ENCODE measurements around the gene IFT88. TPM values are rescaled to one million over a fixed set of nuclear protein-coding genes. Genes with fewer than 3 reads are reported as not detected.

The IFT88 gene
- total and polyA plus RNA-seq, 4 donors, result 3.4 to 19.1 (median 13.0) TPM

GRCh38 chr13:20592606-20593005, 25.6 kb downstream of the IFT88 start:
- H3K27me3 ChIP-seq (ENCODE audit: control insufficient read depth in 1 of 2, insufficient read depth in 2 of 2, low read length in 1 of 2), result no peaks in the 10 kb centered on the region
- intact Hi-C loops (cut with DNase I), result no loop called here
- H3K36me3 ChIP-seq (ENCODE audit: control insufficient read depth in 1 of 2, insufficient read depth in 2 of 2, low read length in 1 of 2), result peaks cover 0 to 2% of the 10 kb centered on the region in 2 donors
- H3K27ac ChIP-seq (ENCODE audit: low read depth in 1 of 2, low read length in 2 of 2), result no peak overlapping the region
- 86 to 94% methylated on average over 4 of the region's 4 CpGs for WGBS, 2 donors
- no peaks in the 10 kb centered on the region for H3K9me3 ChIP-seq (ENCODE audit: control insufficient read depth, low read length)
- H3K4me1 ChIP-seq (ENCODE audit: control insufficient read depth in 1 of 2, insufficient read depth in 2 of 2, low read length in 2 of 2), result no peaks in the 10 kb centered on the region
- DNase-seq (no peak), ATAC-seq (ENCODE audit: low FRiP score) (no peak)
- no peak overlapping the region for H3K4me3 ChIP-seq (ENCODE audit: low read length in 2 of 2)

- intact Hi-C loops (cut with DNase I), result no loop called here
- Histone ChIP-seq H3K4me3 (ENCODE audit: low read length in 2 of 2) (no peak overlapping the region), H3K4me1 (ENCODE audit: control insufficient read depth in 1 of 2, insufficient read depth in 2 of 2, low read length in 2 of 2) (no peaks in the 10 kb centered on the region), H3K9me3 (ENCODE audit: control insufficient read depth, low read length) (no peaks in the 10 kb centered on the region), H3K27me3 (ENCODE audit: control insufficient read depth in 1 of 2, insufficient read depth in 2 of 2, low read length in 1 of 2) (no peaks in the 10 kb centered on the region), H3K27ac (ENCODE audit: low read depth in 1 of 2, low read length in 2 of 2) (no peak overlapping the region), H3K36me3 (ENCODE audit: control insufficient read depth in 1 of 2, insufficient read depth in 2 of 2, low read length in 1 of 2) (peaks cover 0 to 2% of the 10 kb centered on the region in 2 donors)
- ATAC-seq (ENCODE audit: low FRiP score) (no peak), DNase-seq (no peak)
- 68 to 69% methylated on average over 2 of the region's 2 CpGs for WGBS, 2 donors
These were observed 27.3 kb downstream of the IFT88 start for GRCh38 chr13:20594280-20594679.

DNA sequence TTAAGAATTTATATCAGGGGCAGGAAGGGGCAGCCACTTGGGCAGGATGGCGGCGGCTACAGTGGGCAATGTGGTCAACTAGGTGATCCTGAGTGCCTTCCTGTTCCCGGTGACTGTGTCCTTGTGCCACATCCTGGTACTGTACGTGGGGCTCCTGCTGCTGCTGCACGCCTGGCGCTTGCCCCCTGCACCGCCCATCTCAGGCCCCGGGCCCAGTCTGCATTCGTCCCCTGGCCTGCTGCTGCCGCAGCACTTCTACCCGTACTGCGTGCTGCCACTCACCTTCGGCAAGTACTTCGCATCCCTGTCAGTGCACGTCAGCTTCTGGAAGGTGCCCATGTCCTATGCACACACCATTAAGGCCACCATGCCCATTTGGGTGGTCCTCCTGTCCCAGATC, 40.1 kb downstream of the IFT88 start:
- no peak for ATAC-seq (ENCODE audit: low FRiP score)
- H3K27me3 ChIP-seq (ENCODE audit: control insufficient read depth in 1 of 2, insufficient read depth in 2 of 2, low read length in 1 of 2), result no peaks in the 10 kb centered on the region
- no peak for DNase-seq
- no peak overlapping the region for H3K4me3 ChIP-seq (ENCODE audit: low read length in 2 of 2)
- intact Hi-C loops (cut with DNase I), result no loop called here
- no peaks in the 10 kb centered on the region for H3K9me3 ChIP-seq (ENCODE audit: control insufficient read depth, low read length)
- WGBS, 2 donors, result 97 to 98% methylated on average over 15 of the region's 15 CpGs
- H3K36me3 ChIP-seq (ENCODE audit: control insufficient read depth in 1 of 2, insufficient read depth in 2 of 2, low read length in 1 of 2), result peaks cover 3% of the 10 kb centered on the region in 2 donors
- no peak overlapping the region for H3K27ac ChIP-seq (ENCODE audit: low read depth in 1 of 2, low read length in 2 of 2)
- H3K4me1 ChIP-seq (ENCODE audit: control insufficient read depth in 1 of 2, insufficient read depth in 2 of 2, low read length in 2 of 2), result no peaks in the 10 kb centered on the region

GRCh38 chr13:20608438-20609020, 41.6 kb downstream of the IFT88 start:
- peaks cover 3% of the 10 kb centered on the region in 2 donors for H3K36me3 ChIP-seq (ENCODE audit: control insufficient read depth in 1 of 2, insufficient read depth in 2 of 2, low read length in 1 of 2)
- ATAC-seq (ENCODE audit: low FRiP score), result no peak

GRCh38 chr13:20609145-20609544, 42.2 kb downstream of the IFT88 start:
- no peaks in the 10 kb centered on the region for H3K27me3 ChIP-seq (ENCODE audit: control insufficient read depth in 1 of 2, insufficient read depth in 2 of 2, low read length in 1 of 2)
- intact Hi-C loops (cut with DNase I), result no loop called here
- H3K27ac ChIP-seq (ENCODE audit: low read depth in 1 of 2, low read length in 2 of 2), result no peak overlapping the region
- no peak overlapping the region for H3K4me3 ChIP-seq (ENCODE audit: low read length in 2 of 2)
- 90 to 92% methylated on average over 6 of the region's 6 CpGs for WGBS, 2 donors
- H3K9me3 ChIP-seq (ENCODE audit: control insufficient read depth, low read length), result no peaks in the 10 kb centered on the region
- DNase-seq (no peak), ATAC-seq (ENCODE audit: low FRiP score) (no peak)
- H3K36me3 ChIP-seq (ENCODE audit: control insufficient read depth in 1 of 2, insufficient read depth in 2 of 2, low read length in 1 of 2), result peaks cover 3% of the 10 kb centered on the region in 2 donors
- no peaks in the 10 kb centered on the region for H3K4me1 ChIP-seq (ENCODE audit: control insufficient read depth in 1 of 2, insufficient read depth in 2 of 2, low read length in 2 of 2)

More at GRCh38 chr13:20608438-20609020, 41.6 kb downstream of the IFT88 start:
- Histone ChIP-seq H3K4me3 (ENCODE audit: low read length in 2 of 2) (no peak overlapping the region), H3K9me3 (ENCODE audit: control insufficient read depth, low read length) (no peaks in the 10 kb centered on the region), H3K27ac (ENCODE audit: low read depth in 1 of 2, low read length in 2 of 2) (no peak overlapping the region), H3K27me3 (ENCODE audit: control insufficient read depth in 1 of 2, insufficient read depth in 2 of 2, low read length in 1 of 2) (no peaks in the 10 kb centered on the region), H3K4me1 (ENCODE audit: control insufficient read depth in 1 of 2, insufficient read depth in 2 of 2, low read length in 2 of 2) (no peaks in the 10 kb centered on the region)
- DNase-seq, result no peak
- intact Hi-C loops (cut with DNase I), result no loop called here
- 82 to 83% methylated on average over 10 of the region's 10 CpGs for WGBS, 2 donors

DNA sequence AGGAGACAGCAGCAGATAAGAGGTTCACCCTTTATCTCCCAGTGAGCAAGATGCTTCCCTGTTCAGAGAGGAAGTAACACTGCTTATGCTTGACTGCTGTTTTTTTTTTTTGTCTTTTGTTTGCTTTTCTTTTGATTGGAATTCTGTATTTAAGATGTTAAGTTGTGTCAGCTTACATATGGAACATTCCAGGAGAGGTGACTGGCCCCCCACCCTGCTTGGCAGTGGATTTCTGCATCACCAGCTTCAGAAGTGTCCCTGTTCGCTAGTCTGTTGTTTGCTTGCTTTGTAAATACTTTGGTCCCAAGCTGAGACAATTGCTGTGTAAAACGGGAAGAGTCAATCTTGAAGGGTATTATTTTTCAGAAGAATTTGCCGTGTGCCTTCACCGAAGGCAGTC, 43.0 kb downstream of the IFT88 start:
- H3K27ac ChIP-seq (ENCODE audit: low read depth in 1 of 2, low read length in 2 of 2), result no peak overlapping the region
- H3K9me3 ChIP-seq (ENCODE audit: control insufficient read depth, low read length), result no peaks in the 10 kb centered on the region
- no peaks in the 10 kb centered on the region for H3K4me1 ChIP-seq (ENCODE audit: control insufficient read depth in 1 of 2, insufficient read depth in 2 of 2, low read length in 2 of 2)
- peaks cover 3% of the 10 kb centered on the region in 2 donors for H3K36me3 ChIP-seq (ENCODE audit: control insufficient read depth in 1 of 2, insufficient read depth in 2 of 2, low read length in 1 of 2)
- 78% methylated on average over 4 of the region's 4 CpGs for WGBS, 2 donors
- DNase-seq (no peak), ATAC-seq (ENCODE audit: low FRiP score) (no peak)
- H3K27me3 ChIP-seq (ENCODE audit: control insufficient read depth in 1 of 2, insufficient read depth in 2 of 2, low read length in 1 of 2), result no peaks in the 10 kb centered on the region
- no peak overlapping the region for H3K4me3 ChIP-seq (ENCODE audit: low read length in 2 of 2)
- intact Hi-C loops (cut with DNase I), result no loop called here

DNA sequence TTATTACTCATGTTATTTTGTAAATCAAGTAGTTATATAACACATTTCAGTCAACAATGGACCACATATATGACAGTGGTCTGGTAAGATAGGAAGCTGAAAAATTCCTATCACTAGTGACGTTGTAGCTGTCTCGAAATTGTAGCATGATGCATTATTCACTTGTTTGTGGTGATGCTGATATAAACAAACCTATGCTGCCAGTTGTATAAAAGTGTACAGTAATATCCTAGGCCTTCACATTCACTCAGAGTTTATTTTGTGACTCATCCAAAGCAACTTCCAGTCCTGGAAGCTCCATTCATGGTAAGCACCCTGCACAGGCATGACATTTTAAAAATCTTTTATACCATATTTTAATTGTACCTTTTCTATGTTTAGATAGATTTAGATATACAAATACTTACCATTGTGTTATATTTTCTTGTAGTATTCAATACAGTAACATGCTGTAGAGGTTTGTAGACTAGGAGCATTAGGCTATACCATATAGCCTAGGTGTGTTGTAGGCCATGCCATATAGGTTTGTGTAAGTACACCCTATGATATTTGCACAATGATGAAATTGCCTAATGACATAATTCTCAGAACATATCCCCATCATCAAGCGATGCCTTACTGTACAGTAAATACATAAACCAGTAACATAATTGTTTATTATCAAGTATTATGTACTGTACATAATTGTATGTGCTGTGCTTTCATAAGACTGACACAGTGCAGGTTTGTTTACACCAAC, 49.3 kb downstream of the IFT88 start:
- H3K27ac ChIP-seq (ENCODE audit: low read depth in 1 of 2, low read length in 2 of 2), result no peak overlapping the region
- no peak for ATAC-seq (ENCODE audit: low FRiP score)
- no peak overlapping the region for H3K4me3 ChIP-seq (ENCODE audit: low read length in 2 of 2)
- no peaks in the 10 kb centered on the region for H3K9me3 ChIP-seq (ENCODE audit: control insufficient read depth, low read length)
- no peak for DNase-seq
- WGBS, 2 donors, result 90 to 93% methylated on average over 3 of the region's 3 CpGs
- H3K27me3 ChIP-seq (ENCODE audit: control insufficient read depth in 1 of 2, insufficient read depth in 2 of 2, low read length in 1 of 2), result no peaks in the 10 kb centered on the region
- intact Hi-C loops (cut with DNase I), result no loop called here
- H3K4me1 ChIP-seq (ENCODE audit: control insufficient read depth in 1 of 2, insufficient read depth in 2 of 2, low read length in 2 of 2), result no peaks in the 10 kb centered on the region
- peaks cover 0 to 3% of the 10 kb centered on the region in 2 donors for H3K36me3 ChIP-seq (ENCODE audit: control insufficient read depth in 1 of 2, insufficient read depth in 2 of 2, low read length in 1 of 2)

- no peaks in the 10 kb centered on the region for H3K27me3 ChIP-seq (ENCODE audit: control insufficient read depth in 1 of 2, insufficient read depth in 2 of 2, low read length in 1 of 2)
- ATAC-seq (ENCODE audit: low FRiP score) (no peak), DNase-seq (no peak)
- 96 to 97% methylated on average over 3 of the region's 3 CpGs for WGBS, 2 donors
- H3K27ac ChIP-seq (ENCODE audit: low read depth in 1 of 2, low read length in 2 of 2), result no peak overlapping the region
- peaks cover 0 to 3% of the 10 kb centered on the region in 2 donors for H3K36me3 ChIP-seq (ENCODE audit: control insufficient read depth in 1 of 2, insufficient read depth in 2 of 2, low read length in 1 of 2)
- no peaks in the 10 kb centered on the region for H3K9me3 ChIP-seq (ENCODE audit: control insufficient read depth, low read length)
- H3K4me1 ChIP-seq (ENCODE audit: control insufficient read depth in 1 of 2, insufficient read depth in 2 of 2, low read length in 2 of 2), result no peaks in the 10 kb centered on the region
- intact Hi-C loops (cut with DNase I), result no loop called here
- H3K4me3 ChIP-seq (ENCODE audit: low read length in 2 of 2), result no peak overlapping the region
These were observed 56.0 kb downstream of the IFT88 start for GRCh38 chr13:20623000-20623399.

GRCh38 chr13:20624213-20624612, 57.3 kb downstream of the IFT88 start:
- H3K36me3 ChIP-seq (ENCODE audit: control insufficient read depth in 1 of 2, insufficient read depth in 2 of 2, low read length in 1 of 2), result peaks cover 0 to 2% of the 10 kb centered on the region in 2 donors

More at GRCh38 chr13:20624213-20624612, 57.3 kb downstream of the IFT88 start:
- no peak overlapping the region for H3K4me3 ChIP-seq (ENCODE audit: low read length in 2 of 2)
- no peaks in the 10 kb centered on the region for H3K27me3 ChIP-seq (ENCODE audit: control insufficient read depth in 1 of 2, insufficient read depth in 2 of 2, low read length in 1 of 2)
- intact Hi-C loops (cut with DNase I), result no loop called here
- no peaks in the 10 kb centered on the region for H3K9me3 ChIP-seq (ENCODE audit: control insufficient read depth, low read length)
- H3K4me1 ChIP-seq (ENCODE audit: control insufficient read depth in 1 of 2, insufficient read depth in 2 of 2, low read length in 2 of 2), result no peaks in the 10 kb centered on the region
- H3K27ac ChIP-seq (ENCODE audit: low read depth in 1 of 2, low read length in 2 of 2), result no peak overlapping the region
- DNase-seq, result no peak
- no peak for ATAC-seq (ENCODE audit: low FRiP score)
- 97% methylated on average over 4 of the region's 4 CpGs for WGBS, 2 donors
